ENCODE measurements around the gene DNAH3.

The DNAH3 gene

DNA sequence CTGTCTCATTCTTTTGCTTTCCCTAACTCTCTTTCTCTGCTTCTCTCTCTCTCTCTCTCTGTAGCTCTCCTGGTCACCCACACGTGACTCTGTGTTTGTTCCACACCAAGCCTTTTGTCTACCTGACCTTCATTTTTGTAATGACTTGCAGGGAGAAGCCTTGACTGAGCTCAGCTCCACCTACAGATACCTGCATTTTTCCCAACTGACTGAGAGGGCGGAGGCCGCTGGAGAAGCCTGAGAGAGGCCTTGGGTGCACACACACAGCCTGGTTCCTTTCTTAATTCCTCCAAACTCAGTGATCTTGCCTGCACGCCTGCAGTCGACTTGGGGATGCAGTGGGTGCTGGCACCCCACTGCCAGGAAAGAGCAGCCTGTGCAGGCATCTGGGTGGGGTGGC is 181.3 kb downstream of the DNAH3 start:
- no peak overlapping the region for H3K4me2 ChIP-seq (ENCODE audit: low read length)
- H3K9ac ChIP-seq (ENCODE audit: low read length): no peak overlapping the region
- H3K27ac ChIP-seq (ENCODE audit: low read length): no peak overlapping the region
- no peak overlapping the region for H3K4me3 ChIP-seq (ENCODE audit: low read length)
- no peaks in the 10 kb centered on the region for H4K20me1 ChIP-seq (ENCODE audit: insufficient read depth, low read length)
- H2AFZ ChIP-seq (ENCODE audit: low read depth, low read length): no peak overlapping the region
- TF ChIP-seq CTCF (IDR thresholded peaks at IDR 0.05; ENCODE audit: low read depth, low read length): no peak
- no peak for TF ChIP-seq EZH2phosphoT487 (IDR thresholded peaks at IDR 0.05; ENCODE audit: low read depth)
- no peaks in the 10 kb centered on the region for H3K36me3 ChIP-seq (replicated peaks; ENCODE audit: low read depth, low read length)
- H3K27me3 ChIP-seq (ENCODE audit: low read depth, low read length): peaks cover 6% of the 10 kb centered on the region; the same call in 1 of the 2 replicates
- H3K9me3 ChIP-seq (ENCODE audit: insufficient read depth, low read length): no peaks in the 10 kb centered on the region
- H3K4me1 ChIP-seq (ENCODE audit: low read length): no peaks in the 10 kb centered on the region
- H3K79me2 ChIP-seq (ENCODE audit: low read length): no peaks in the 10 kb centered on the region

DNA sequence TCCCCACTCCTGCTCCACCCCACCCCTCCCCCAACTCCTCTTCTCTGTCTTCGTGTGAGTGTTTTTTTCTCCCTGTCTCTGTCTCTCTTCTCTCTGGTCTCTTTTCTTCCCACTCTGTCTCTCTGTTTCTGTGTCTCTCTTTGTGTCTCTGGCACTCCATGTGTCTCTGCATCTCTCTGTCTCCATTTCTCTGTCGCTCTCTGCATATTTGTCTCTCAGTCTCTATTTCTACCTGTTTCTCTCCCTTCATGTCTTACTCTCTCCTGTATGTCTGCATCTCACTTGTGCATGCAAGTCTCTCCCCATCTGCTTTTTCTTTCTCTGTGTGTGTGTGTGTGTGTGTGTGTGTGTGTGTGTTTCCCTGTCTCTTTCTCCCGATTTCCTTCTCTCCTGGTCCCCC is 181.9 kb downstream of the DNAH3 start:
- Histone ChIP-seq H3K36me3 (replicated peaks; ENCODE audit: low read depth, low read length) (no peaks in the 10 kb centered on the region), H3K4me1 (ENCODE audit: low read length) (no peaks in the 10 kb centered on the region), H3K4me3 (ENCODE audit: low read length) (no peak overlapping the region), H3K27ac (ENCODE audit: low read length) (no peak overlapping the region), H3K79me2 (ENCODE audit: low read length) (no peaks in the 10 kb centered on the region), H3K4me2 (ENCODE audit: low read length) (no peak overlapping the region), H4K20me1 (ENCODE audit: insufficient read depth, low read length) (no peaks in the 10 kb centered on the region), H3K9ac (ENCODE audit: low read length) (no peak overlapping the region), H3K27me3 (ENCODE audit: low read depth, low read length) (peaks cover 6% of the 10 kb centered on the region), H2AFZ (ENCODE audit: low read depth, low read length) (no peak overlapping the region), H3K9me3 (ENCODE audit: insufficient read depth, low read length) (no peaks in the 10 kb centered on the region)
- TF ChIP-seq EZH2phosphoT487 (IDR thresholded peaks at IDR 0.05; ENCODE audit: low read depth): no peak
- no peak for TF ChIP-seq CTCF (IDR thresholded peaks at IDR 0.05; ENCODE audit: low read depth, low read length)

DNA sequence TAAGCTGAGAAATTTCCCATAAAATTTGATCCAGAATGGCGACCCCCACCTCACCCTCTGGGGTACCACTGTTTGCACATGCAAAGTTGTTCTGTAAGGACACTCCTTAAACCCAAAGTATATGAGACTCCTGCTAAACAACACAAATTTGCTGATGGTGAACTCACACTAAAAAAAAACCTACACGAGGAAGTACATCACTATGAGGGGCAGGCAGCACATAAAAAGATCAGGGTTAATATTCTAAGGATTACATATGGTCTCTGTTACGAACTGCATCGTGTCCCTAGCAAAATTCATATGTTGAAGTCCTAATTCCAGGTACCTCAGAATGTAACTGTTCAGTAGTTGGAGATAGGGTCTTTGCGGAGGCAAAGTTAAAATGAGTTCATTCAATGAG is 189.7 kb downstream of the DNAH3 start:
- H4K20me1 ChIP-seq (ENCODE audit: insufficient read depth, low read length): no peaks in the 10 kb centered on the region
- H3K4me2 ChIP-seq (ENCODE audit: low read length): no peak overlapping the region
- no peaks in the 10 kb centered on the region for H3K79me2 ChIP-seq (ENCODE audit: low read length)
- H3K4me1 ChIP-seq (ENCODE audit: low read length): no peaks in the 10 kb centered on the region
- no peaks in the 10 kb centered on the region; the same call in 1 of the 2 replicates for H3K27me3 ChIP-seq (ENCODE audit: low read depth, low read length)
- H3K36me3 ChIP-seq (replicated peaks; ENCODE audit: low read depth, low read length): no peaks in the 10 kb centered on the region
- H3K4me3 ChIP-seq (ENCODE audit: low read length): no peak overlapping the region
- TF ChIP-seq CTCF (IDR thresholded peaks at IDR 0.05; ENCODE audit: low read depth, low read length) (no peak), EZH2phosphoT487 (IDR thresholded peaks at IDR 0.05; ENCODE audit: low read depth) (no peak)
- no peak overlapping the region for H3K27ac ChIP-seq (ENCODE audit: low read length)
- H2AFZ ChIP-seq (ENCODE audit: low read depth, low read length): no peak overlapping the region
- no peak overlapping the region for H3K9ac ChIP-seq (ENCODE audit: low read length)
- no peaks in the 10 kb centered on the region for H3K9me3 ChIP-seq (ENCODE audit: insufficient read depth, low read length)

DNA sequence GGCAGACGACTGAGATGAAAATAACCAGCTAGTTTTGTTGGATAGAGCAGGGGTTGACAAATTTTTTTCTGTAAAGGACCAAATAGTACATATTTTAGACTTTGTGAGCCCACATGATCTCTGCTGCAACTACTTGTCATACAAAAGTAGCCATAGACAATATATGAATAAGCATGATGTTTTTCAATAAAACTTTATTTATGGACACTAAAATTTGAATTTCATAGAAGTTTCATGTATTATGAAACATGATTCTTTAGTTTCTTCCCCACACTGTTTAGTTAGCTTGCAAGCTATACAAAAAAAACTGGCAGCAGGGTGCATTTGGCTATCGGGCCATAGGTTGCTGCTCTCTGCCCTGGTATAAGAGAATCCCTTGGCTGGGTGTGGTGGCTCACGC is 193.5 kb downstream of the DNAH3 start:
- no peak overlapping the region for H3K4me3 ChIP-seq (ENCODE audit: low read length)

More for the DNA sequence above, 193.5 kb downstream of the DNAH3 start:
- no peaks in the 10 kb centered on the region for H4K20me1 ChIP-seq (ENCODE audit: insufficient read depth, low read length)
- peaks cover 2% of the 10 kb centered on the region; the same call in 1 of the 2 replicates for H3K27me3 ChIP-seq (ENCODE audit: low read depth, low read length)
- TF ChIP-seq EZH2phosphoT487 (IDR thresholded peaks at IDR 0.05; ENCODE audit: low read depth): no peak
- TF ChIP-seq CTCF (IDR thresholded peaks at IDR 0.05; ENCODE audit: low read depth, low read length): no peak
- H3K27ac ChIP-seq (ENCODE audit: low read length): no peak overlapping the region
- H3K4me2 ChIP-seq (ENCODE audit: low read length): no peak overlapping the region
- H3K9ac ChIP-seq (ENCODE audit: low read length): no peak overlapping the region
- H3K79me2 ChIP-seq (ENCODE audit: low read length): no peaks in the 10 kb centered on the region
- H3K36me3 ChIP-seq (replicated peaks; ENCODE audit: low read depth, low read length): no peaks in the 10 kb centered on the region
- H3K4me1 ChIP-seq (ENCODE audit: low read length): 0 out of 2 replicates have a peak, but pooled peaks cover 2% of the 10 kb centered on the region
- H3K9me3 ChIP-seq (ENCODE audit: insufficient read depth, low read length): no peaks in the 10 kb centered on the region
- H2AFZ ChIP-seq (ENCODE audit: low read depth, low read length): no peak overlapping the region
